HepG2 (cell line): ENCODE measurements around the gene MEMO1. TPM values are rescaled to one million over a fixed set of nuclear protein-coding genes. Genes with fewer than 3 reads are reported as not detected.

ENCODE experiments used
- ATAC-seq: fragments of 200-7000 bp; cut with Tn5 transposase; 3 replicates; pipeline ENCODE4 v1.9.1; 2020; ENCODE audit warnings: mild to moderate bottlenecking, moderate library complexity
- BruUV-seq: library from RNA; stranded (reverse); fragments of 400-500 nt; replicated peaks from 2 replicates; lab custom pipeline; 2021; lab: Mats Ljungman, UMichigan
- CTCF ChIA-PET: fragments of 300-600 bp; formaldehyde crosslinking; extraction: SDS; loops from one replicate; lab custom pipeline; 2021; ENCODE audit warnings: low total read pairs, inconsistent platforms, low intra/inter-chr PET ratio; lab: Yijun Ruan, JAX
- POLR2A ChIA-PET: fragments of 350-600 bp; sonication (Branson Sonifier 250); formaldehyde crosslinking; loops from one replicate; lab custom pipeline; 2020; ENCODE audit warnings: antibody characterized with exemption, inconsistent platforms; lab: Yijun Ruan, JAX
- DNase-seq: peaks from one replicate; pipeline ENCODE4 v3.0.0-alpha.2; 2015; ENCODE audit warnings: low spot score
- FAIRE-seq: peaks from 3 replicates; lab custom pipeline; 2011; peaks lifted over from hg19 to GRCh38; lab: Jason Lieb, UNC
- H2AFZ ChIP-seq: one replicate; pipeline ENCODE4 v1.6.1; 2011; ENCODE audit warnings: low read length, inconsistent platforms
- H3K27ac ChIP-seq: fragments of 300-600 bp; 3 replicates; pipeline ENCODE4 v1.8.0; 2011; ENCODE audit warnings: mixed run types, mild to moderate bottlenecking, mixed read lengths, low read length, inconsistent platforms; ENCODE audit not compliant: insufficient read depth; ENCODE audit errors: extremely low read length
- H3K27me3 ChIP-seq, 2 experiments: fragments of 200-600 bp in 1 of 2; 2 replicates in 1 of 2; 3 replicates in 1 of 2; pipeline versions ENCODE4 v1.6.0 to v1.8.0; 2011; ENCODE audit warnings: low read length in 2 of 2, mild to moderate bottlenecking in 2 of 2, moderate library complexity in 2 of 2, inconsistent platforms in 1 of 2; ENCODE audit not compliant: insufficient read depth in 2 of 2, control insufficient read depth in 1 of 2
- H3K36me3 ChIP-seq, 2 experiments: fragments of 200-600 bp in 1 of 2; replicated peaks in 1 of 2; 2 replicates in 1 of 2; 3 replicates in 1 of 2; pipeline versions ENCODE4 v1.5.1 to v1.8.0; 2011; ENCODE audit warnings: low read length in 2 of 2, inconsistent platforms in 1 of 2; ENCODE audit not compliant: insufficient read depth in 2 of 2, control insufficient read depth in 1 of 2
- H3K4me1 ChIP-seq: 2 replicates; pipeline ENCODE4 v1.5.1; 2012; ENCODE audit warnings: low read length, inconsistent platforms; ENCODE audit not compliant: insufficient read depth
- H3K4me2 ChIP-seq: 2 replicates; pipeline ENCODE4 v1.6.0; 2011; ENCODE audit warnings: low read depth, low read length, inconsistent platforms
- H3K4me3 ChIP-seq, 3 experiments: fragments of 200-600 bp in 1 of 3; sonication (generic), shearing (Covaris generic) in 1 of 3; replicated peaks in 1 of 3; 2 replicates each; pipeline ENCODE4 v1.5.1; 2011 to 2016; ENCODE audit warnings: low read length in 3 of 3, inconsistent platforms in 2 of 3, low read depth in 2 of 3, mild to moderate bottlenecking in 2 of 3, control low read depth in 1 of 3, mixed read lengths in 1 of 3; ENCODE audit not compliant: insufficient read depth in 1 of 3
- H3K79me2 ChIP-seq: one replicate; pipeline ENCODE4 v1.6.1; 2011; ENCODE audit warnings: low read length, inconsistent platforms; ENCODE audit not compliant: insufficient read depth
- H3K9ac ChIP-seq: 2 replicates; pipeline ENCODE4 v1.6.0; 2011; ENCODE audit warnings: mild to moderate bottlenecking, low read depth, low read length, inconsistent platforms; ENCODE audit not compliant: insufficient read depth
- H3K9me3 ChIP-seq: 2 replicates; pipeline ENCODE4 v1.5.1; 2012; ENCODE audit warnings: mild to moderate bottlenecking, low read length
- H4K20me1 ChIP-seq: 2 replicates; pipeline ENCODE4 v1.6.0; 2011; ENCODE audit warnings: inconsistent platforms, mild to moderate bottlenecking, low read length, moderate library complexity; ENCODE audit not compliant: insufficient read depth
- HOMEZ ChIP-seq: IDR thresholded peaks from 2 replicates; pipeline ENCODE4 v1.6.1; 2016; ENCODE audit warnings: low read depth
- NR2F1 ChIP-seq, 2 experiments: fragments of 450-650 bp in 1 of 2; formaldehyde crosslinking in 1 of 2; IDR thresholded peaks; 2 replicates each; pipeline versions ENCODE4 v1.5.0 to v1.6.1; 2016 to 2020; ENCODE audit warnings: mild to moderate bottlenecking in 1 of 2, missing compliant biosample characterization in 1 of 2, missing genetic modification reagents in 1 of 2, moderate library complexity in 1 of 2
- REPIN1 ChIP-seq: sonication (generic); formaldehyde crosslinking; IDR thresholded peaks from 2 replicates; pipeline ENCODE4 v1.8.0; 2022; ENCODE audit warnings: missing genetic modification reagents, low read depth, mild to moderate bottlenecking, borderline replicate concordance
- SKI ChIP-seq: fragments of 450-650 bp; IDR thresholded peaks from one replicate; pipeline ENCODE4 v1.6.1; 2018; ENCODE audit warnings: mild to moderate bottlenecking; ENCODE audit not compliant: partially characterized antibody
- SNAPC5 ChIP-seq: sonication (generic); formaldehyde crosslinking; IDR thresholded peaks from 2 replicates; pipeline ENCODE4 v1.8.1; 2023; ENCODE audit warnings: mild to moderate bottlenecking, missing genetic modification reagents, borderline replicate concordance
- WGBS: methylation state at CpG from one replicate; pipeline ENCODE4 v1.1.6; 2017; ENCODE audit warnings: low lambda C conversion rate; 5-methylcytosine and 5-hydroxymethylcytosine counted together
- in situ Hi-C: cut with HindIII; loops from 2 replicates; pipeline ENCODE4 v1.10.0; 2017; ENCODE audit warnings: low pct_unique_long_range_greater_than_20kb; ENCODE audit not compliant: extremely low pct_ligation_motif_present
- intact Hi-C: fragments of 100-400 bp; cut with micrococcal nuclease; formaldehyde crosslinking; loops from one replicate; pipeline ENCODE4 v1.10.0; 2022; ENCODE audit not compliant: unreplicated experiment
- polyA plus RNA-seq, 8 experiments: library from polyadenylated mRNA; depleted of rRNA in 3 of 8; stranded (reverse) in 7 of 8; unstranded in 1 of 8; fragments of >200 nt; fragmentation: Illumina TruSeq in 4 of 8; extraction: Trizol in 4 of 8; gene quantifications; 2 replicates each; pipeline versions ENCODE4 v1.2.1 to v1.2.3, GENCODE V29; 2011 to 2016; ENCODE audit warnings: low read depth in 4 of 8, missing spikeins in 1 of 8, mixed read lengths in 1 of 8; ENCODE audit not compliant: insufficient read depth in 1 of 8
- total RNA-seq, 5 experiments: library from RNA; depleted of rRNA; stranded (reverse); fragments of >200 nt; fragmentation: Illumina TruSeq; extraction: Trizol; gene quantifications; 2 replicates each; pipeline ENCODE4 v1.2.3, GENCODE V29; 2016; ENCODE audit warnings: low read depth in 1 of 5

MEMO1 gene
- total and polyA plus RNA-seq, 2 of the 13 experiments (the other 11 are each of a cell fraction or from before 2014, with no cell fraction given), result 69.8 to 81.6 TPM

GRCh38 chr2:31989946-31990345 is 20.9 kb downstream of the MEMO1 start:
- no peak for TF ChIP-seq REPIN1
- TF ChIP-seq HOMEZ (CRISPR knock-in tag), result 0 out of 2 replicates have a peak, but pooled peaks have one; percentile 30
- TF ChIP-seq NR2F1 (CRISPR knock-in tag; IDR thresholded peaks at IDR 0.05), result no peak
- TF ChIP-seq SKI, result no peak
- TF ChIP-seq SNAPC5 (CRISPR knock-in tag), result no peak
- Histone ChIP-seq H3K4me1 (peaks cover 38% of the 10 kb centered on the region), H3K36me3 (no peaks in the 10 kb centered on the region; a peak in 1 of 5 replicates), H4K20me1 (no peaks in the 10 kb centered on the region), H2AFZ (no peak overlapping the region), H3K4me2 (no peak overlapping the region), H3K79me2 (peaks cover 90% of the 10 kb centered on the region), H3K27me3 (no peaks in the 10 kb centered on the region), H3K9me3 (no peaks in the 10 kb centered on the region), H3K9ac (no peak overlapping the region), H3K27ac (no peak overlapping the region), H3K4me3 (no peak overlapping the region)
- in situ Hi-C loops, result no loop called here
- ATAC-seq (no peak), FAIRE-seq (no peak), DNase-seq (no peak)
- POLR2A ChIA-PET, result no interaction called here
- 93% methylated on average over 4 of the region's 4 CpGs for WGBS
- BruUV-seq, result no TSS peak
- intact Hi-C loops, result no loop called here
- CTCF ChIA-PET, result no interaction called here
